KMS-11 (cell line): ENCODE measurements around the gene TASP1.

Experiments
- H2AFZ ChIP-seq: fragments of 200-600 bp; sonication (generic); 2 replicates; pipeline ENCODE4 v1.6.1; 2016; ENCODE audit warnings: antibody characterized with exemption, mixed run types, low read depth
- H3K27ac ChIP-seq: fragments of 200-600 bp; sonication (generic); 2 replicates; pipeline ENCODE4 v1.6.1; 2016; ENCODE audit warnings: mild to moderate bottlenecking, mixed run types
- H3K27me3 ChIP-seq: fragments of 200-600 bp; sonication (generic); 2 replicates; pipeline ENCODE4 v1.6.1; 2017; ENCODE audit warnings: mild to moderate bottlenecking, low read depth, mixed run types, moderate library complexity; ENCODE audit not compliant: insufficient read depth
- H3K36me3 ChIP-seq: fragments of 200-600 bp; sonication (generic); 2 replicates; pipeline ENCODE4 v1.6.1; 2017; ENCODE audit warnings: mild to moderate bottlenecking, mixed run types; ENCODE audit not compliant: insufficient read depth
- H3K4me1 ChIP-seq: fragments of 200-600 bp; sonication (generic); 2 replicates; pipeline ENCODE4 v1.6.1; 2016; ENCODE audit warnings: mild to moderate bottlenecking, low read depth, mixed run types; ENCODE audit not compliant: poor library complexity, severe bottlenecking
- H3K4me2 ChIP-seq: fragments of 200-600 bp; sonication (generic); 2 replicates; pipeline ENCODE4 v1.7.0; 2016; ENCODE audit warnings: mild to moderate bottlenecking, mixed run types
- H3K4me3 ChIP-seq: fragments of 200-600 bp; sonication (generic); IDR thresholded peaks from 2 replicates; pipeline ENCODE4 v1.6.1; 2017; ENCODE audit warnings: low read depth, low read length, mixed read lengths; ENCODE audit not compliant: insufficient read depth
- H3K79me2 ChIP-seq: fragments of 200-600 bp; sonication (generic); 2 replicates; pipeline ENCODE4 v1.6.1; 2016; ENCODE audit warnings: low read depth, mixed run types; ENCODE audit not compliant: insufficient read depth
- H3K9ac ChIP-seq: fragments of 200-600 bp; sonication (generic); 2 replicates; pipeline ENCODE4 v1.6.1; 2016; ENCODE audit warnings: mild to moderate bottlenecking, mixed run types
- H4K20me1 ChIP-seq: fragments of 200-600 bp; sonication (generic); 2 replicates; pipeline ENCODE4 v1.6.1; 2016; ENCODE audit warnings: mild to moderate bottlenecking, mixed run types; ENCODE audit not compliant: insufficient read depth
- CTCF ChIP-seq: fragments of 200-600 bp; sonication (generic); conservative IDR thresholded peaks from 2 replicates; pipeline ENCODE4 v1.6.1; 2017; ENCODE audit warnings: low read depth, mild to moderate bottlenecking, antibody characterized with exemption, low read length, moderate library complexity, mixed read lengths

The TASP1 gene

GRCh38 chr20:13422637-13423036 lies 216.1 kb downstream of the TASP1 start:
- H3K4me1 ChIP-seq: no peaks in the 10 kb centered on the region
- H3K4me2 ChIP-seq: no peak overlapping the region
- H3K9ac ChIP-seq: no peak overlapping the region
- H3K4me3 ChIP-seq: no peak overlapping the region
- TF ChIP-seq CTCF: no peak
- H3K27me3 ChIP-seq: no peaks in the 10 kb centered on the region
- H4K20me1 ChIP-seq: no peaks in the 10 kb centered on the region
- H3K27ac ChIP-seq: no peak overlapping the region
- no peak overlapping the region for H2AFZ ChIP-seq
- H3K79me2 ChIP-seq: no peaks in the 10 kb centered on the region
- H3K36me3 ChIP-seq: no peaks in the 10 kb centered on the region

GRCh38 chr20:13420625-13421024 lies 218.1 kb downstream of the TASP1 start:
- H2AFZ ChIP-seq: no peak overlapping the region
- no peak overlapping the region for H3K27ac ChIP-seq
- H3K9ac ChIP-seq: no peak overlapping the region
- no peaks in the 10 kb centered on the region for H3K36me3 ChIP-seq
- TF ChIP-seq CTCF: no peak
- no peaks in the 10 kb centered on the region for H4K20me1 ChIP-seq
- no peaks in the 10 kb centered on the region for H3K4me1 ChIP-seq
- no peaks in the 10 kb centered on the region for H3K27me3 ChIP-seq
- H3K4me3 ChIP-seq: no peak overlapping the region
- H3K79me2 ChIP-seq: no peaks in the 10 kb centered on the region
- no peak overlapping the region for H3K4me2 ChIP-seq

- Histone ChIP-seq H3K79me2 (no peaks in the 10 kb centered on the region), H3K4me1 (no peaks in the 10 kb centered on the region), H3K4me2 (no peak overlapping the region), H3K36me3 (no peaks in the 10 kb centered on the region), H3K4me3 (no peak overlapping the region), H2AFZ (no peak overlapping the region), H3K27ac (no peak overlapping the region), H4K20me1 (no peaks in the 10 kb centered on the region), H3K9ac (no peak overlapping the region), H3K27me3 (no peaks in the 10 kb centered on the region)
- TF ChIP-seq CTCF: no peak
Measured at GRCh38 chr20:13419477-13419876, 219.3 kb downstream of the TASP1 start.

GRCh38 chr20:13418263-13419229 lies 220.2 kb downstream of the TASP1 start:
- H3K27ac ChIP-seq: no peak overlapping the region
- H3K4me2 ChIP-seq: no peak overlapping the region
- H3K4me3 ChIP-seq: no peak overlapping the region
- no peak for TF ChIP-seq CTCF
- no peak overlapping the region for H2AFZ ChIP-seq
- H3K36me3 ChIP-seq: no peaks in the 10 kb centered on the region
- H4K20me1 ChIP-seq: no peaks in the 10 kb centered on the region
- no peak overlapping the region for H3K9ac ChIP-seq
- no peaks in the 10 kb centered on the region for H3K4me1 ChIP-seq
- H3K79me2 ChIP-seq: no peaks in the 10 kb centered on the region
- no peaks in the 10 kb centered on the region for H3K27me3 ChIP-seq
